ENCODE data around the gene VASP.
"Not testable (repeated sequence)": the region's sequence is repeated elsewhere in the genome, so short reads cannot be mapped to it uniquely, and the experiment has no call there.

The VASP gene

GRCh38 chr19:45496349-45496953 is 10.8 kb upstream of the VASP start:
- DNase-seq (ENCODE audit: low read depth in 2 of 2, low spot score in 1 of 2): no peak

GRCh38 chr19:45497791-45498190 is 9.5 kb upstream of the VASP start:
- DNase-seq (ENCODE audit: low read depth in 2 of 2, low spot score in 1 of 2): no peak

- no peak for DNase-seq (ENCODE audit: low read depth in 2 of 2, low spot score in 1 of 2)
Measured at GRCh38 chr19:45498411-45499195, 8.7 kb upstream of the VASP start, which contains the start of gene PPM1N. Gene PPM1N, plus strand, starts transcription at chr19:45498443. Its CDS starts 30 bp downstream, at chr19:45498473.

GRCh38 chr19:45499196-45500180 is 7.8 kb upstream of the VASP start:
- peak in 1 of 2 donors; percentile 50 for DNase-seq (ENCODE audit: low read depth in 2 of 2, low spot score in 1 of 2)

- DNase-seq (ENCODE audit: low read depth in 2 of 2, low spot score in 1 of 2): no peak
Measured at GRCh38 chr19:45500918-45501729, 6.2 kb upstream of the VASP start.

- DNase-seq (ENCODE audit: low read depth in 2 of 2, low spot score in 1 of 2): no peak
Measured at GRCh38 chr19:45501730-45502014, 5.6 kb upstream of the VASP start.

- DNase-seq (ENCODE audit: low read depth in 2 of 2, low spot score in 1 of 2): no peak
Measured at GRCh38 chr19:45502111-45502510, 5.2 kb upstream of the VASP start.

GRCh38 chr19:45503909-45504308 is 3.4 kb upstream of the VASP start:
- DNase-seq (ENCODE audit: low read depth in 2 of 2, low spot score in 1 of 2): no peak

- DNase-seq (ENCODE audit: low read depth in 2 of 2, low spot score in 1 of 2): no peak
Measured at GRCh38 chr19:45505151-45505995, 1.9 kb upstream of the VASP start.

- no peak for DNase-seq (ENCODE audit: low read depth in 2 of 2, low spot score in 1 of 2)
Measured at GRCh38 chr19:45505996-45506245, 1.4 kb upstream of the VASP start.

- peak; percentile 99 for DNase-seq (ENCODE audit: low read depth in 2 of 2, low spot score in 1 of 2)
Measured at GRCh38 chr19:45506246-45506988, 862 bp upstream of the VASP start.

GRCh38 chr19:45507872-45508416 is 665 bp downstream of the VASP start:
- DNase-seq (ENCODE audit: low read depth in 2 of 2, low spot score in 1 of 2): no peak

- DNase-seq (ENCODE audit: low read depth in 2 of 2, low spot score in 1 of 2): no peak
Measured at GRCh38 chr19:45508417-45508860, 1.2 kb downstream of the VASP start.

GRCh38 chr19:45508861-45509691 is 1.8 kb downstream of the VASP start:
- DNase-seq (ENCODE audit: low read depth in 2 of 2, low spot score in 1 of 2): no peak

GRCh38 chr19:45509692-45510015 is 2.4 kb downstream of the VASP start:
- DNase-seq (ENCODE audit: low read depth in 2 of 2, low spot score in 1 of 2): no peak

- not testable (repeated sequence) for DNase-seq (ENCODE audit: low read depth in 2 of 2, low spot score in 1 of 2)
Measured at GRCh38 chr19:45510352-45510751, 3.1 kb downstream of the VASP start.

- DNase-seq (ENCODE audit: low read depth in 2 of 2, low spot score in 1 of 2): no peak
Measured at GRCh38 chr19:45511074-45511473, 3.8 kb downstream of the VASP start.

- no peak for DNase-seq (ENCODE audit: low read depth in 2 of 2, low spot score in 1 of 2)
Measured at GRCh38 chr19:45512881-45513483, 5.7 kb downstream of the VASP start.

Measured in stimulated activated CD8-positive, alpha-beta memory T cell treated with anti-CD3 and anti-CD28 coated beads, Interleukin-4, amount 100 ng/mL, for 4 hours (primary cell).